Posterior cingulate gyrus (tissue), 11 donors: ENCODE data around the gene DCC.

ENCODE experiments used
- DNase-seq, 10 donors: peaks; one replicate each; pipeline versions ENCODE4 v3.0.0 to v3.0.0-alpha.2; 2020 to 2021; ENCODE audit warnings: mixed read lengths in 3 of 10
- intact Hi-C: fragments of 100-400 bp; cut with DNase I; formaldehyde crosslinking; loops from one replicate; pipeline ENCODE4 v1.15.1; 2023

Gene DCC

DNA sequence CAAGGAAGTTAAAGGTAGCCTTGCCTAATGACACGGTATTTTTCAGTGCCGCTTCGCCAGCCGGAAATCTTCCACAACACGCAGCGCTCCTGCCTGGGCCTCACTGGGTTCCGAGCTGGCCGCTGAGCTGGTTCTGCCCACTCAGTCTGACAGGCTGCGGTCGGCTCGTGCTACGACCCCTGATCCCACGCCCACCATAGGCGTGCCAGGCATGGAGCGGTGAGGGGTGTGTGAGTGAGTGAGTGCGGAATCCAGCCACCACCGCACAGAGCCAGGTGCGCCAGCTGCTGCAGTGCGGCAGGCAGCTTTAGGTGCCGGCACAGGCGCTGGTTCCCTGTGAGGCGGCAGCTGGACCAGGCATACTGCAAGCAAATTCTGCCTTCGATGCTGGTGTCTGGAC lies 407.9 kb downstream of the DCC start:
- DNase-seq, result peak in 3 of 10 donors; percentile 67 to 77 (median 73)
- intact Hi-C loops, result no loop called here

DNA sequence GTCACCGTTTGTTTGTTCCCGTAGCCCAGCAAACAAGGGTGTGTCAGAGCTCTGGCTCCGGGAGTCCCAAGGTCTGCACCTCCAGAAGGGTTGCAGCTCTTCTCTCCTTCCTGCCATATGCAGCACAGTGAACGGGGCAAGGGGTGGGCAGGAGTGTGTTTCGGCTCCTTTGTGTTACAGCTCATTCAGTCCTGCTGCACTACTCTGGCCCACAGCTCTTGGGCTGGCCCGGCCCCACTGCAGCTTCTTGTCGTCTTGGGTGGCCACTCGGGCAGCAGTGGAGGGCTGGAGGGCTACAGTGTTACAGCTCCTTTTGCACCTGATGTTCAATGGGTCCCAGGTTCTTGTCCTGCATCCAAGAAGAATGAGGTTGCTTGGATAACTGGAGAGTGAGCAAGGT lies 408.3 kb downstream of the DCC start:
- intact Hi-C loops, result no loop called here
- DNase-seq, result peak in 2 of 10 donors; percentile 30 to 74

DNA sequence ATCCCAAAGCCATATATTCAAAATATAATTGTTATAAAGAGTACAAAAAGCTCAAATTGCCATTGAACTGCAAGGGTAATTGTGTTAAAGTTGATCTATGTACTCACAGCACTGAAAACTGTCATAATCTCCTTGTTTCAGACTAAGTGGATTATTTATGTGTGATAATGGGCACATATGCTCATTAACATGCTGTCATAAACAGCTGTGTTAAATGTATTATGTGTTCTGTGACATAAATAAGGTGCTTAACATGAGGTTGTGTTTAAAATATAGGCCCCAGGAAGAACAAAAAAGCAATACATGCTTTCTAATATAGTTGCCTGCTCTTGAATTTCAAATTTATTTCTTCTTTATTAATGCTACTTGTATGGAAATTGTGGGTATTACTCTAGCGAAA lies 409.5 kb downstream of the DCC start:
- no peak for DNase-seq
- intact Hi-C loops, result no loop called here

DNA sequence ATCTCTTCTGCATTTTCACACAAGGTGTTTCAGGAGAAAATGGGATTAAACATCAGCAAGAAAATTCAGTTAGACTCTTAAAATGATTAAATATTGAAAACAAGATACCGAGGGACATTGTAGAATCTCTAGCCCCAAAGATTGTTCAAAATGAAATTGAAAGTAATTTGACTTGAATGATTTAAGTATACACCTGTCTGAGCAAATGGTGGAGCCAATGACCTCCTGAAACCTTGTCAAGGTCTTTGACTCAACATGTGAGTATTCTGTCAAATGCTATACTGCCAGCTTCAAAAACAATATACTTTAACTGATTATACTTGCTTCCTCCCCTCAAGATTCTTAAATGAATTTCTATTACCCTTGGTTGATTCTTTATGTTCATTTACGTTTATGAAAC lies 411.0 kb downstream of the DCC start:
- intact Hi-C loops, result no loop called here
- DNase-seq, result no peak

DNA sequence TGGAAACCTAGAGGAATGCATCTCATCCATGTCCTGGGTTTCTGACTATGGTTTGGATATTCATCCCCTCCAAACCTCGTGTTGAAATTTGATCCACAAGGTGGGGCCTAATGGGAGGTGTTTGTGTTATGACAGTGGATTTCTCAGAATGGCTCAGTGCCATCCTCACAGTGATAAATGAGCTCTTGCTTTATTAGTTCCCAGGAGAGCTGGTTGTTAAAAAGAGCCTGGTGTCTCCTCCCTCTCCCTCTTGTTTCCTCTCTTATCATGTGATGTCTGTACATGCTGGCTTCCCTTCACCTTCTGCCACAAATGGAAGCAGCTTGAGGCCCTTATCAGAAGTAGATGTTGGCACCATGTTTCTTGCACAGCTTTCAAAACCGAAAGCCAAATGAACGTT lies 424.3 kb downstream of the DCC start:
- intact Hi-C loops, result no loop called here
- no peak for DNase-seq

DNA sequence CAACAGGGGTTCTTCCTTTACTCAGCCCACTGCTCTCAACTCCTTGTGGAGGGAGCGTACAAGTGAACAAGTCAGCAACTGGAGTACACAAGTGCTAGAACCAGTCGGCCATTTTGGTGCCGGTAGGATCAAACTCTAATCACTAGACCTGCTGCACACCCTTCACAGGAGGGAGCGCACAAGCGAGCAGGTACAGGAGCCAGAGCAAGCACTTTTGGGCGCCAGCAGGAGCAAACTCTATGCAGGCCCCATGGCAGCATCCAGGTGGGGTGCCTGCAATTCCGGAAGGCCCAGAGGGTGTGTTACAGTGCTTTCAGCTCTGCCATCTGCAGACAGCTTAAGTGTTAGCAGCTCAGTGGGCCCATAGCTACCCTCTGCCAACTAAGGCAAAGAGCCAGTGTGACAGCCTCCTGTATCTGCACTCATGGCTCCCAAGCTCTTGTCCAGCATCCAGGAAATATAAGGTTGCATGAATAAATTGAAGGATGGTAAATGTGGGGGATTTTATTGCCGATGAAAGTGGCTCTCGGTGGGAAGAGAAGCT lies 426.1 kb downstream of the DCC start:
- peak in 1 of 10 donors; percentile 73 for DNase-seq
- intact Hi-C loops, result no loop called here

DNA sequence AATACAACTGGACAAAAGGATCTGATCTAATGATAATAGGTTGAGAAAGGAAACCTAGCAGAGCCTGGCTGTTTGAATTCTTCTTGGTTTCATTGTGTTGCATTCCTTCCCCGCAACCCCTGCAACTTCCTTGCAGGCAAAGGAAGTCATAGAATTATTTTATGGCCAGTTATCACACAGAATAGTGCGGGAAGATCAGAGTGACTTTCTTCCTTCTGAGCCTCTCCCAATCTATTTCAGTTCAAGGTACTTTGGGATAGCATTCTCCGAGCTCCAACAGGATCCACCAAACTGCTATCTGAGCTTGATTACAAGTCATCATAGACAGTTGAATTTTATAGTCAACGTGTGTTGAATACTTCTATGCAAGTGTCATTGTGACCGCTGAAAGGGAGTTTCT lies 441.1 kb downstream of the DCC start:
- intact Hi-C loops, result no loop called here
- DNase-seq, result no peak

DNA sequence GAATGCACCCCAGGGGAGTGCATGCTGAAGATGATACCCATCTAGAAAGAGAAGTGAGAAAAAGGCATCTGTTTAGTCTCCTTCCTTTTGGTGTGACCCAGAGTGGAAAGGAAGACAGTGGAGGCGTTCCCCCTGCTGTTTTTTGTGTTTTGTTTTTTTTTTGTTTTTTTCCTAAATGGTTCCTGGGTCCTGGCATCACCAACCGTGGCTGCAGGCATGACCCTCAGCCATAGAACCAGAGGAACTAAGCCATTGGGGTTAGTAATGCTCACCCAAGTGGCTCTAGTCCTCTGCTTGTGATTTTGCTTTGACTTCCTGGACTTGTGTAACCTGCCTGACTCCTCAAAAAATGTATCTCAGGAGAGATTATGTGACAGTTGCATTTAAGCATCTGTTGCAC lies 451.3 kb downstream of the DCC start:
- no peak for DNase-seq
- intact Hi-C loops, result no loop called here

DNA sequence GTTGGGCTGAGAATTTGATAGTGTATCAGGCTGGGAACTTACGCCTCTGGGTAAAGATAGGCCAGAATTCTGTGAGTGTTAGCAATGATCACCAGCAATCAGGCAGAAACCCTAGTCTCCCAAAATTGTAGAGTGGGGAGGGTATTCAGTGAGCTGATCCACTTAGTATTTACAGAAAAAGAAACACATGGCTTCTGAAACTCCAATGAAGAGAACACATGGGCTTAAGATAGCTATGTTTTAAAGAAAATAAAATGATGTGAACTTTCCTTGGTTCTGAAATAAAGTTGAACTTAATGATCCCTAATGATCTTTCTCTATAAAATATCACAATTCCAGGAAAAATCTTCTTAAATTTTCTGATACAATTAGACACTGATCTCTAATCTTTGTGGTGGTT lies 472.8 kb downstream of the DCC start:
- no peak for DNase-seq
- intact Hi-C loops, result no loop called here

DNA sequence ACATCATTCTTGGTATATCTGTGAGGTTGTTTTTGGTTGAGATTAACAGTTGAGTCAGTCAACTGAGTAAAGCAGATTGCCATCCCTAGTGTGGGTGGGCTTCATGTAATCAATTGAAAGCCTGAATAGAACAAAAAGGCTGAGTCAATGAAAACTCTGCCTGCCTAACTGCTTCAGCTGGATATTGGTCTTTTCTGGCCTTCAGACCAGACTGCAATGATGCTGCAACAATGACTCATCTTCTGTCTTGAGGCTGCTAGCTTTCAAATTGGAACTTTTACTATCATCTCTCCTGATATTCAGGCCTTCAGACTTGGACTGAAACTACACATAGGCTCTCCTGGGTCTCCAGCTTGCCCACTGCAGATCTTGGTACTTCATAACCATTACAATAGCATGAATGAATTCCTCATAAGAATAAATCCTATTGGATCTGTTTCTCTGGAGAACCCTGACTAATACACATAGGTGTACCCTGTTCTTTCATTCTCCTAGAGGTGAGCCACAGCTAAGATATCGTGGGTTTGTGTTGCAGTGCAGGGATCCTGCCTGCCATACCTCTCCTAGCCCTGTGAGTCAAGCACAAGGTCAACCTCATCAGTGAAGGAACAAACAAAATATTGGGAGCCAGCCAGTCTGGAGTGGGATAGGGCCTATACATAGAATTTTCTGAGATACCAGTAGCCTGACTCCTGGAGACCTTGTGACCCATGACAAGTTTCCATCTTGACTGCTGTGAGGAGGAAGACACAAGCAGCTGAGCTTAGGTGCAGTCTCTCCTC lies 473.8 kb downstream of the DCC start:
- DNase-seq, result no peak
- intact Hi-C loops, result no loop called here

DNA sequence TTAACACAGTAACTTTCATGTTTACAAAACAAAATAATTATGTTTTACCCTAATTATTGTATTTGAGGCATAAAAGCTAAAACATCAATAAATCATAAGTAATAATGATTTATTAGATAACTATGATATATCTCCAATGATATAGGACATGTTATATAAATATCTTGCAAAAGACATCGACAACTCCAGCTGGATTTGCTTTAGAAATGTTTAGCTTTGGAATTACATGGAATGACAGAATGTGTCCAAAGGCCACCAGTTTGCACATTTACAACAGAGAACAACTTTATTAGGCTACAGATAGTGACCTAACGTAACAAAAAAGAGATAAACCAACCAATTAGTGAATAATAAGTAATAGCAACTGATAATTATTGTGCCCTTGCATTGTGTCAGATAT lies 475.7 kb downstream of the DCC start:
- intact Hi-C loops, result no loop called here
- no peak for DNase-seq

DNA sequence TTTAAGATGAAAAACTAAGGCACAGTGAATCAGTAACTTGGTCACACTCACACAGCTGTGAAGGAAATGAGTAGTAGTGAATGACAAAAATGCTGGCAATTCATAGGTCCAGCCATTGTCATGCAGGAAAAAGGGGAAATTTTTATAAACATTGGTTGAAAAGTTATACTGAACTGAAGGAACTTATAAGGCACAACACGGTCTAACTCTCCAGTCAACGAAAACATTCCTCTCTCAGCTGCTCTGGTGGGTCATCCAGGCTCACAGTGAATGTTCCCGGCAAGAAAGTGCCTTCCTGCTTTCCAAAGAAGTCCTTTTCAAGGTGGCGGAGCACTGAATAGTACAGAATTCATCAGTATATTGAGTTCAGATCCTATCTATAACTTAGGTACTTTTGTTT lies 476.1 kb downstream of the DCC start:
- no peak for DNase-seq
- intact Hi-C loops, result no loop called here

DNA sequence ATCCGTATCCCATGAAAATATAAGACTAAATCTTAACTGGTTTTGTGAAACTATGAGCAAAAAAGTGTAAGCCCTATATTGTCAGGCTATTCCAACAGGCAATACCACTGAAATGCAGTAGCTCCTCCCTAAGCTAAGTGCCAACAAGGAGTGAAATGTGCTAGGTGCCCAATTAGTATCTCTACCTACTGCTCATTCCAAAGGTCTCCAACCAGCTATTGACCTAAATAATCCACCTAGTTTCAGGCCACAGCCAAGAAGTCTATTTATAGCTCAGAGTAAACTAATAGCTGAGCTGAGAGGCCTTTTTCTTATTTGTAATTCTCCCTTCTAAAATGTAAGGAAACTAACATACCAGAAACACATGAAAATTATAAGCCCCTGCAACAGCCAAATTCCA lies 482.2 kb downstream of the DCC start:
- DNase-seq, result no peak
- intact Hi-C loops, result no loop called here

DNA sequence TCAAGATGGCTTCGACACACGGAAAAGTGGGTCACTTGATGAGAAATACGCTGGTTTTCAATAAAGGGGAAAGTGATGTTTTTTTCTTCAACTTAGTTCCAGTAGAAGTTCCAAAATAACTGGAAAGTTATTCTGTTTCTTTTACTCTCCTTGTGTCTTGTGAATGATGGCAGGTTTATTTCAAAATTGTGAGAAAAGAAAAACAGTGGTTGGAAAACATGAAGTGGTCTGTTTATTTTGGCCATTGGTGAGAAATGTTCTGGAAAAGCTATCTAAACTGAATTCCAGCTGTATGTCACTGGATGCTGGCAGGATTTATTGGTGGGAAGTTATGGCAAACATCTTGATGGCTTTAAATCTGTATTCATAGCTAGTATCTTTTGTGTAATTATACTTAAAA lies 484.1 kb downstream of the DCC start:
- DNase-seq, result no peak
- intact Hi-C loops, result no loop called here

DNA sequence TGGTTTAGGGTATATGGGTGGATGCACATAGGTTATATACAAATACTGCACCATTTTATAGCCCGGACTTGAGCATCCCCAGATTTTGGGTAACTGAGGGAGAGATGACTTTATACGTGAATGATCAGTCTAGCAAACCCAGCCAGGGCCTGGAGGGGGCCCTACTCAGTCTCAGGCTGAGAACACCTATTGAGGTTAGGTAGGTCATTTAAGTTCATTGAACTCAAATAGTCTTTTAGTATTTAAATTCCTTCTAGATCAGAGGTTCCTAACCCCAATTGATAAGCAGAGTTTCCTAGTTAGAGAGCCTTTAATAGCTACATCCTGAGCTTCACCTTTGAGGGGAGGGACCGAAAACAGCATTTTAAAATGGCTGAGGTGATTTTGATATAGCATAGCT lies 487.0 kb downstream of the DCC start:
- DNase-seq, result no peak
- intact Hi-C loops, result no loop called here

DNA sequence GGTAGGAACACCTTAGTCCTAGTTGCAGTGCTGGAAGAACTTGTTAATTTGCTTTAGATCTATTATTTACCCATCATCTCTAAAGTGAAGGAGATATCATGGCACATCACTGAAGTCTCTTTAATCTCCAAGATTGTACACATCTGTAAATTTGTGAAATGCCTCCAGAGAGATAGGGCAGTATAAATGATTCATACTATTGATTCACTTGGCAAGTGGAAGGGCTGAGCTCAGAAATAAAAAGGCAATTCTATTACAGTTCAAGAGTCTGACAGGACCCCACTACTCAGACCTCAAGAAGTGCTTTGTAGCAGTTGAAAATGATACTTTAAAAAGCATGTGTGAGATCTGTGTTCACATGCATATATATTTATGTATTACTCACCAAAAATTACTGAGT lies 489.3 kb downstream of the DCC start:
- no peak for DNase-seq
- intact Hi-C loops, result no loop called here

DNA sequence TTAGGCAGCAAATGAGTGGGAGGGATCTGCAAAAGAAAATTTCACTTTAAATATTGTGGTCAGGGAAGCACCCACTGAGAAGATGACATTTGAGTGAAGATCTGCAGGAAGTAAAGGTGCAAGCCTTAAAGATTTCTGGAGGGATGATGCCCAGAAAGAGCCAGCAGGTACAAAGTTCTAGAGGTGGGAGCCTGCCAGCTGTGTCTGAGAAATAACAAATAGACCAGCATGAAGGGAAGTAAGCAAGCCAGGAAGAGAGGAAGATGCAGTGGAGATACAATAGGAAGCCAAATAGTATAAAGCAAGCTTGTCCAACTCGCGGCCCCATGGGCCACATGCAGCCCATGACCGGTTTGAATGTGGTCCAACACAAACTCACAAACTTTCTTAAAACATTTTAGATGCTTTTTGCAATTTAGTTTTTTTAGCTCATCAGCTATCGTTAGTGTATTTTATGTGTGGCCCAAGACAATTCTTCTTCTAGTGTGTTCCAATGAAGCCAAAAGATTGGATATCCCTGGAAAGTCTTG lies 489.9 kb downstream of the DCC start:
- no peak for DNase-seq
- intact Hi-C loops, result no loop called here

DNA sequence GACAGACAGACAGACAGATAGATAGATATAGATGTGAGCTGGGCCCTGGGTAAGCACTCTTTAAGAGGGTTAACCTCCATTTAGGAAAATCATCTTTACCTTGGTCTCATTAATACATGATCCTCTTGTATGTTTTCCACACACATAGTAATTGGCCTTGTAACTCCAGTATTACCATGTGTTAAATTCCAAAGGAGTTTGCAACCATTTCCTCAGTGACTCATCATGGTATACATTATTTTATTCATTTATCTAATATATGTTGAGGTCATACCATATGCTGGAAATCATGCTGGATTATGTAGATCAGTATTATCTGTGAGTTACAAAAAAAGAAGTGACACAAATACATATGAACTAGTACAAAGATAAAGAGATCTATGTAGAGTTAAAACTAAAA lies 504.3 kb downstream of the DCC start:
- DNase-seq, result no peak
- intact Hi-C loops, result no loop called here

DNA sequence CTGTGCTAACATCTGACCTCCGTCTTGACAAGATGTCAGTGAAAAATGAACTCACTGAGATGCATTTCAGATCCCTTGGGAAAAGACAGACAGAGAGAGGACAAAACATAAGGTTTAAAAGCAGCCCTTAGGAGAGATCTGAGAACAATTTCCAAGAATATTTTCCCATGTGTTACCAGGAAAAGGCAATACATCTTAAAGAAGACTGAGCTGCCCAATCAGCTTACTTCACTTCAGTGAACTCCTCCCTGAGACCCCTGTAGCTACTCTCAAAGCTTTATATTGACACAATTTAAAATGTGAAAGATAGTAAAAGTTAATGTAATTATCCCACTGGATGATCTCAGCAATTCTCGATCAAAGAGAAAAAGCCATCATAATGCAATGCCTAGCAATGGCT lies 505.0 kb downstream of the DCC start:
- no peak for DNase-seq
- intact Hi-C loops, result no loop called here

DNA sequence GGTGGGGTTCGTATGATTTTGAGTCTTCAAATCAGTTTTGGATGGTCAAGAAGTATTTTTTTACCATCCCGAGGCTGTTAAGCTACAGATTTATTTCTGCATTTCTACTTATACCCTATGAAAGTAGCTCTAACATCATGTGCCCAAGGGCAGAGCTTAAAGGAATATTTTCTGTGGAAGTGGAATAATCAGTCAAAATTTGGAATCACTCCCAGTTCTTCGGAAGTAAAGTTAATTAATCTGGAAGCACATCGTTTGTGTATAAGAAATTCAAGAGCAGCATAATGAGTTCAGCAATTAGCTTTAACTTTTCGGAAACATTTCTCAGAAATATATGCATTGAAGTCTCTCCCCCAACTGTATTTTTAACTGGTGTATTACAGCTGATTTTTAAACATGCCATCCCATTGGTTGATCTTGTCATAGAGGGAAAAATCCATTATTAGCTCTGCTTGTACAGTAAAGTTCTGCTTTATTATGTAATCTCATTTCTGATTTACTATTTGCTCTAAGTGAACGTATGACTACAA lies 510.1 kb downstream of the DCC start:
- DNase-seq, result no peak
- intact Hi-C loops, result no loop called here

DNA sequence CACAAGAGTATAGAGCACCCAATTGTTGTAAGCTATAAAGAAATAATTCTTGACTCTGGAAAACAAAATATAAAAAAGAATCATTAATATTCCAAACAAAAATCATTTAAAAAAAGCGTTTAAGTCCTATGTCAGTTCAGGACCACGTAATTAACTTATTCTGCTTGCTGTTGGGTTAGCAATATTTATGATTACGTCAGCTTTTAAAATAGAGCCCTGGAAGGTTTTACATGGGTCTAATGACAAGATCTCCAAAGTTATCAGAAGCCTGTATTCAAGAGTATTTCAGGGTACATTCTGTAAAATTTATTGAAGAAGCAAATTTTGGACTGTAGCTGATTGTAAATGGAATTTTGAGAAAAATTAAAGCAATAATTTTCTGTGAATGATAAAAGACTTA lies 521.6 kb downstream of the DCC start:
- intact Hi-C loops, result no loop called here
- no peak for DNase-seq

DNA sequence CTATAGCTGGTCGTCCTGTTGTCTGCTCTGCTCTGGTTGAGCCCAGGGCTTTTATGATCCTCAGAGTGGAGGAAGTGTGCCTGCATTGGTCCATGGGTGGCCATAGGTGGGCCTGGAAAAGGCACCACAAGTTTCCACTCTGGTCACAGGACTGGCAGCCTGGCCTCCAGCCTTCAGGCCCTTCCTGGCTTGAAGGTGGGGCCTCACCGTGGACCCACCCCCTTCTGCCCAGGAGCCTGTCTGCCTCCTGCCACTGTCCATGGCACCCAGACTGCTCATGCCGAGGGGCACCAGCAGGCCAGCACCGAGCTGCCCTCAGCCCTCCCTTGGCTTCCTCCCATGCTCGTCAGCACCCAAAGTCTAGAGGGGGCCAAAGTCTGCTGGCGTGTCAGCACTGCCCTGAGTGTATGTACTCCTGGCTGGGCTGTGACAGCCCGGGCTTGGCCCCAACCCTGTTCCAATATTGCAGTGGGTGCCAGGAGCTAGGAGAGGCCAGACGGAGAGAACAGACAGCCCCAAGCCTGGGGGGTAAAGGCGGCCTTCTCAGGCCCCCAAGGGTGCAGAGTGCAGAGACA lies 529.4 kb downstream of the DCC start:
- DNase-seq, result peak in 1 of 10 donors; percentile 58
- intact Hi-C loops, result no loop called here
